ENCODE data around the gene ADCY4. TPM values are rescaled to one million over a fixed set of nuclear protein-coding genes. Genes with fewer than 3 reads are reported as not detected.

ADCY4 gene
- total RNA-seq, 2 experiments from 2014 or later: 1.4 to 1.8 TPM

DNA sequence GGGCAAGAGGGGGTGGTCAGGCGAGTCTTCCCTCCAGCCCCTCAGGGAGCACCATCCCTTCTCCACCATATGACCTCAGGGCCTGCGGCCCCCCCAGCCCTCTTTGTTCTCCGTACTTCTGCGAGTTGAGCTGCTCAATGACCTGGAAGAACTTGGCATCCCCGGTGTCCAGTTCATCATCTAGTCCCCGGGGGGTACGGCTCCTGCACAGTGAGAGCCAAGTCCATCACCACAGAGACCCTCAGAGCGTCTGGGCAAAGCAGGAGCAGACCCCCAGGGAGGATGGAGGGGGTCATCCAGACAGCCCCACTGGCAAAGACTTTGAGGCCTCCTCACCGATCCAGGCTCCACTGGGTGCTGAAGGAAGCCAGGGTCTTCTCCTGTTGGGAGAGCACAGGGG is 8.9 kb downstream of the ADCY4 start:
- Mint-ChIP-seq H3K27ac (no peak overlapping the region), H3K27me3 (peaks cover 8% of the 10 kb centered on the region), H3K36me3 (ENCODE audit: low read depth) (no peaks in the 10 kb centered on the region), H3K4me3 (no peak overlapping the region), H3K9me3 (ENCODE audit: low read depth) (no peaks in the 10 kb centered on the region), H3K4me1 (peaks cover 4% of the 10 kb centered on the region)
- ChIA-PET CTCF (interaction anchor here (1.2 to 1.6 kb wide), 2 partner anchors 16 to 83 kb away, joined by 3 to 4 read pairs; partner anchors contain the start of gene TINF2), POLR2A (no interaction called here)
- DNase-seq (no peak), ATAC-seq (no peak)
- intact Hi-C loops (cut with DNase I, micrococcal nuclease): no loop called here

DNA sequence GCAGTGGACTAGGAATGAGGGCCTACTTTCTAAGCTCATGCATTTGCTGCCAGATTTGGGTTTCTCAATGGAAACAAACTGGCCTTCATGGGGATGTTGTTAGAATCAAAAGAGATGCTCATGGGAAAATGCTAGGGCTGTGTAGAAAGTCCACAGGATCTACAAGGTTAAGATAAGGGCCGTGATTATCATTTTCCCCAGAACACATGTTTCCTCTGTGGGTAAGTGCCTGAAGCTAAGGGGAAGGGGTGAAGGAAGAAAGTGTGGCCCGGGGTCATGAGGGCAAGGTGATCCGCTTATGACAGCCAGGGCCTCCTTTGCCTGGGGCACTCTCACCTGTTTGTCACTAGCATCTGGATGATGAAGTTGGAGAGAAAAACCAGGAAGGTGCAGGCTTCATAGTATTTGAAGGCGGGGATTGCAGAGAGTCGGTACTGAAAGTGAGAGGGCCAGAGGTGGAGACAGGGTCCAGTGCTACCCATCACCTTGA is 9.8 kb downstream of the ADCY4 start:
- no peak for DNase-seq
- ATAC-seq: no peak
- Mint-ChIP-seq H3K4me1 (peaks cover 4% of the 10 kb centered on the region), H3K9me3 (ENCODE audit: low read depth) (no peaks in the 10 kb centered on the region), H3K27ac (no peak overlapping the region), H3K4me3 (no peak overlapping the region), H3K27me3 (peaks cover 2% of the 10 kb centered on the region), H3K36me3 (ENCODE audit: low read depth) (no peaks in the 10 kb centered on the region)
- CTCF ChIA-PET: interaction anchor here (0.6 to 2.4 kb wide), 6 partner anchors 8 to 214 kb away, joined by 3 to 11 read pairs (median 4); partner anchors contain the start of gene CIDEB
- intact Hi-C loops (cut with DNase I, micrococcal nuclease): no loop called here
- POLR2A ChIA-PET: no interaction called here

DNA sequence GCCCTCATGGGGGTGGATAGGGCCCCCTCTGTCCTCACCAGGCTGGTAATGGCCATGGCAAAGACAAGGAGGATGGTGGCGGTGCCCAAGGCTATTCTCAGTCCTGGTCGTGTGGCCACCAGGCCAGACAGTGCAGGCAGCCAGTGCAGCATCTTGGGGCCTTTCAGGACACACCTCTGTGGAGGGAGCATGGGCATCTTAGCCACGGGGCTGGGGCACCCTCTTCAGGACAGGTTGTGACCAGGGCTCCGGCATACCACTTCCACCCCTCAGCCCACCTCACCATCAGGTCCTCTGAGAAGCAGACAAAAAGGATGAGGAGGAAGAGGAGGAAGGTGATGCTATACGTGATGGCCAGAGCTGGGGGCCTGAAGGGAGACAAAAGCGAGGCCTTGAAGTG is 10.8 kb downstream of the ADCY4 start:
- POLR2A ChIA-PET: no interaction called here
- peaks cover 2% of the 10 kb centered on the region for H3K27me3 Mint-ChIP-seq

DNA sequence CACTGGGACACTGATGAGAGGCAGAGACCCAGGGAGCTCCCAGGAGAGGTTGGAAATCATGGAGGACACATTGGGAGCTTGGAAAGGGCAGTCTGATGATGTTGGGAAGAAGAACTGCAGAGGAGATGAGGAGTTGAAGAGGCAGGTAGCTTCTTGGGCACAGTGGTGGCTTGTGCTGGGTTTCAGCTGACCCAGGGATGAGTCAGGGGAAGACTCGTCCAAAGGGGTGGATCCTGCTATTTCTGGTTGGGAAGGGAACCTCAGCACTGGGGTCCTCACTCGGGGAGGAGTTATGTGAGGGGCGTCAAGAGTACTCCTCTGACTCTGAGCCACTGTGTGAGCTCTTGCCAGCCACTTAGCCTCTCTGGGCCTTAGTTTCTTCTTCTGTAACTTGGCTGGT is 11.5 kb downstream of the ADCY4 start:
- no peaks in the 10 kb centered on the region for H3K9me3 Mint-ChIP-seq (ENCODE audit: low read depth)
- CTCF ChIA-PET: interaction anchor here (0.6 to 2.4 kb wide), 6 partner anchors 14 to 420 kb away, joined by 3 to 11 read pairs (median 3); partner anchors contain the start of gene LTB4R2
- no peak overlapping the region for H3K27ac Mint-ChIP-seq
- peaks cover 4% of the 10 kb centered on the region for H3K4me1 Mint-ChIP-seq
- intact Hi-C loops (cut with DNase I, micrococcal nuclease): no loop called here
- H3K27me3 Mint-ChIP-seq: peaks cover 2% of the 10 kb centered on the region
- no peaks in the 10 kb centered on the region for H3K36me3 Mint-ChIP-seq (ENCODE audit: low read depth)
- POLR2A ChIA-PET: no interaction called here
- no peak for DNase-seq
- no peak overlapping the region for H3K4me3 Mint-ChIP-seq
- no peak for ATAC-seq

More for the DNA sequence above, 10.8 kb downstream of the ADCY4 start:
- H3K36me3 Mint-ChIP-seq (ENCODE audit: low read depth): no peaks in the 10 kb centered on the region
- H3K4me1 Mint-ChIP-seq: peaks cover 4% of the 10 kb centered on the region
- H3K9me3 Mint-ChIP-seq (ENCODE audit: low read depth): no peaks in the 10 kb centered on the region
- DNase-seq (no peak), ATAC-seq (no peak)
- CTCF ChIA-PET: interaction anchor here (1.0 to 2.4 kb wide), 2 partner anchors 14 to 107 kb away, joined by 3 to 11 read pairs; partner anchors contain the start of gene LTB4R2
- intact Hi-C loops (cut with DNase I, micrococcal nuclease): no loop called here
- H3K27ac Mint-ChIP-seq: no peak overlapping the region
- H3K4me3 Mint-ChIP-seq: no peak overlapping the region

DNA sequence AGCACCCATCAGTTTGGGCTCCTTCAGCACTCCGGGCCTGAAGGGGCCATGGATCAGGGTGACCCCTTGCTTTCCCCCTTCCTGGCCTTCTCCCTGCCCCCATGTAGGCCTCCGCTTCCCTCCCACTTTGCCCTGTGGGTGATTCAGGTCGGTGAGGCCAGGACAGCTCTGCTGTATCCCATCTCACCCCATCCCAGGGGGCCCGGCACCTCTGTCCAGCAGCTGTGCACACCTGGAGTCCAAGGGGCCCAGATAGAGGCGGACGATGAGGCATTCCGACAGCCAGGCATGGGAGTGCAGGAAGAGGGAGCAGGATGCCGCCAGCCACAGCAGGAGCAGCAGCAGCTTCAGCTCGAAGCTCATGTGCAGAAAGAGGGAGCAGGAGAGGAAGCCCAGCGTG is 12.2 kb downstream of the ADCY4 start:
- ChIA-PET POLR2A (no interaction called here), CTCF (interaction anchor here (1.0 to 5.5 kb wide), 4 partner anchors 10 to 74 kb away, joined by 3 to 40 read pairs (median 4); partner anchors contain the start of genes CIDEB and LTB4R2)
- ATAC-seq (no peak), DNase-seq (no peak)
- H3K4me3 Mint-ChIP-seq: no peak overlapping the region
- H3K36me3 Mint-ChIP-seq (ENCODE audit: low read depth): no peaks in the 10 kb centered on the region
- H3K27me3 Mint-ChIP-seq: peaks cover 2% of the 10 kb centered on the region
- H3K4me1 Mint-ChIP-seq: peaks cover 8% of the 10 kb centered on the region
- no peaks in the 10 kb centered on the region for H3K9me3 Mint-ChIP-seq (ENCODE audit: low read depth)
- no peak overlapping the region for H3K27ac Mint-ChIP-seq
- intact Hi-C loops (cut with DNase I, micrococcal nuclease): no loop called here

DNA sequence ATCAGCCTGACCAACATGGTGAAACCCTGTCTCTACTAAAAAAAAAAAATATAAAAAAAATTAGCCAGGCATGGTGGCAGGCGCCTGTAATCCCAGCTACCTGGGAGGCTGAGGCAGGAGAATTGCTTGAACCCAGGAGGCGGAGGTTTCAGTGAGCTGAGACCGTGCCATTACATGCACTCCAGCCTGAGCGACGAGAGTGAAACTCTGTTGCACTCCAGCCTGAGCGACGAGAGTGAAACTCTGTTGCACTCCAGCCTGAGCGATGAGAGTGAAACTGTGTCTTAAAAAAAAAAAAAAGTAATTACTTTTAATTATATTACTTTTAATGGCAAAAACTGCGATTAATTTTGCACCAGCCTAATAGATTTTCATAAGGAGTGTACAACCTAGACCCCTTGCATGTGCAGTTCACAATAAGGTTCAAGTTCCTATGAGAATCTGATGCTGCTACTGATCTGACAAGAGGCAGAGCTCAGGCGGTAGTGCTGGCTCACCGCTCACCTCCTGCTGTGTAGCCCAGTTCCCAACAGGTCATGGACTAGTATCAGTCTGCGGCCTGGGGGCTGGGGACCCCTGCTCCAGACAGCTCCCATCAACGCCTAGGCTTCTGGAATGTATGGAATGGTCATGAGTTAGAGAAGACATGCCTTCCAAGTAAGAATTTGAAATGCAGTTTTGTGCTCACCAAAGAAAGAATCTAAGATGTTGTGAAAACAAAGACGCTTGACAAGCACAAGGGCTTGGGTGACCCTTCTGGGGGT is 13.5 kb downstream of the ADCY4 start:
- Mint-ChIP-seq H3K27me3 (peaks cover 2% of the 10 kb centered on the region), H3K9me3 (ENCODE audit: low read depth) (no peaks in the 10 kb centered on the region), H3K27ac (no peak overlapping the region), H3K4me3 (no peak overlapping the region), H3K4me1 (peaks cover 14% of the 10 kb centered on the region), H3K36me3 (ENCODE audit: low read depth) (peaks cover 1% of the 10 kb centered on the region)
- no peak for DNase-seq
- POLR2A ChIA-PET: no interaction called here
- CTCF ChIA-PET: interaction anchor here (0.6 to 5.5 kb wide), 4 partner anchors 11 to 1236 kb away, joined by 3 to 40 read pairs (median 5); partner anchors contain the start of genes CIDEB and LTB4R2
- intact Hi-C loops (cut with DNase I, micrococcal nuclease): no loop called here
- ATAC-seq: no peak

DNA sequence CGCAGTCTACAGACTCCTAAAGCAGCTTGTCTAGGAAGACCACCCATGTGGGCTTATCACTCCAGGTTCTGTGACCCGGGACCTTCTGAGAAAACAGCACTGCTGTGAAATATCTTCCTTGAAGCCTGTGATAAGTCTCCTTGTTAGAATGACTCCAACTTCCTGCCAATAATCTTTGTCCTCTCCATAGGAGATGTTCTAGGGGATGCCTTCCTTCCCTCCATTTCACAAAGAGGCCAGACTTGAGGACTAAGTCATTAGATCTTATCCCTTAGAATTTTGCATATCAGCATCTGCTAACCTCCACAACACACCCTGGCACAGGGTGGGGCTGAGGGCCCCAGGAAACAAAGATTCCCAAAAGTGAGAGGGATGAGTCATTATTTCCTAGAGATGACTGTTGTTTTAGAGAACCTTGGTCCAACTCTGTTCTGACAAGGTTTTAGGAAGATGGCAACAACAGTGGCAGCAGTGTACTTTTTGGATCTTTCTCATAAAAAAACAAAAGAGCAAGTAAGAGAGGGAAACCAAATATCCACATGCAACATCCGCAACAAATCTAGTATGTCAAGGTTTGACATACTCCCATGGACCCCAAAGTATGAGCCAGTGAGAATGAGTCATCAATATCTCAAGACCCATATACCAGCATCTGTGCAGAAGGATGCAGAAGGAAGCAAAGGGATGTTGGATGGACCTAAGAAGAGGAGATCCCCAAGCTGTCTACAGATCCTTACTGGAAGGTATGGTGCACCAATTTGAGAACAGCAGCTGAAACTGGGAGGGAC is 17.5 kb downstream of the ADCY4 start:
- Mint-ChIP-seq H3K9me3 (ENCODE audit: low read depth) (no peaks in the 10 kb centered on the region), H3K27me3 (no peaks in the 10 kb centered on the region), H3K36me3 (ENCODE audit: low read depth) (peaks cover 2% of the 10 kb centered on the region), H3K4me1 (peaks cover 42% of the 10 kb centered on the region), H3K27ac (peak overlapping the region; percentile 35), H3K4me3 (no peak overlapping the region)
- ChIA-PET CTCF (interaction anchor here (0.6 to 5.5 kb wide), 4 partner anchors 9 to 16 kb away, joined by 3 to 40 read pairs (median 8); partner anchors contain the start of genes CIDEB and LTB4R2), POLR2A (no interaction called here)
- DNase-seq (no peak), ATAC-seq (peak; percentile 54)
- intact Hi-C loops (cut with DNase I, micrococcal nuclease): no loop called here

DNA sequence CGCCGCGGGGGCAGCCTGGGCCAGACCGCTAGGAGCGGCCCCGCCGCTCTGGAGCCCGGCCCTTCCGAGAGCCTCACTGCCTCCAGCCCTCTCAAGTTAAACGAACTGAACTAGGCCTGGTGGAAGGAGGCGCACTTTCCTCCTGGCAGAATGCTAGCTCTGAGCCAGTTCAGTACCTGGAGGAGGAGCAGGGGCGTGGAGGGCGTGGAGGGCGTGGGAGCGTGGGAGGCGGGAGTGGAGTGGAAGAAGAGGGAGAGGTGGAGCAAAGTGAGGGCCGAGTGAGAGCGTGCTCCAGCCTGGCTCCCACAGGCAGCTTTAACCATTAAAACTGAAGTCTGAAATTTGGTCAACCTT is 18.3 kb downstream of the ADCY4 start:
- ChIA-PET POLR2A (no interaction called here), CTCF (interaction anchor here (0.9 to 1.3 kb wide), 3 partner anchors 8 to 17 kb away, joined by 3 to 8 read pairs (median 4); partner anchors contain the start of gene CIDEB)
- H3K9me3 Mint-ChIP-seq (ENCODE audit: low read depth): no peaks in the 10 kb centered on the region
- intact Hi-C loops (cut with DNase I, micrococcal nuclease): no loop called here
- H3K4me1 Mint-ChIP-seq: peaks cover 49% of the 10 kb centered on the region
- H3K27ac Mint-ChIP-seq: no peak overlapping the region
- no peak for ATAC-seq
- no peaks in the 10 kb centered on the region for H3K27me3 Mint-ChIP-seq
- H3K36me3 Mint-ChIP-seq (ENCODE audit: low read depth): peaks cover 6% of the 10 kb centered on the region
- H3K4me3 Mint-ChIP-seq: no peak overlapping the region
- no peak for DNase-seq

DNA sequence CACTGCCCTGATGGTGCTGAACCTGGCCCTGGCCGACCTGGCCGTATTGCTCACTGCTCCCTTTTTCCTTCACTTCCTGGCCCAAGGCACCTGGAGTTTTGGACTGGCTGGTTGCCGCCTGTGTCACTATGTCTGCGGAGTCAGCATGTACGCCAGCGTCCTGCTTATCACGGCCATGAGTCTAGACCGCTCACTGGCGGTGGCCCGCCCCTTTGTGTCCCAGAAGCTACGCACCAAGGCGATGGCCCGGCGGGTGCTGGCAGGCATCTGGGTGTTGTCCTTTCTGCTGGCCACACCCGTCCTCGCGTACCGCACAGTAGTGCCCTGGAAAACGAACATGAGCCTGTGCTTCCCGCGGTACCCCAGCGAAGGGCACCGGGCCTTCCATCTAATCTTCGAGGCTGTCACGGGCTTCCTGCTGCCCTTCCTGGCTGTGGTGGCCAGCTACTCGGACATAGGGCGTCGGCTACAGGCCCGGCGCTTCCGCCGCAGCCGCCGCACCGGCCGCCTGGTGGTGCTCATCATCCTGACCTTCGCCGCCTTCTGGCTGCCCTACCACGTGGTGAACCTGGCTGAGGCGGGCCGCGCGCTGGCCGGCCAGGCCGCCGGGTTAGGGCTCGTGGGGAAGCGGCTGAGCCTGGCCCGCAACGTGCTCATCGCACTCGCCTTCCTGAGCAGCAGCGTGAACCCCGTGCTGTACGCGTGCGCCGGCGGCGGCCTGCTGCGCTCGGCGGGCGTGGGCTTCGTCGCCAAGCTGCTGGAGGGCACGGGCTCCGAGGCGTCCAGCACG is 18.9 kb downstream of the ADCY4 start:
- ATAC-seq (no peak), DNase-seq (no peak)
- Mint-ChIP-seq H3K27me3 (no peaks in the 10 kb centered on the region), H3K27ac (no peak overlapping the region), H3K9me3 (ENCODE audit: low read depth) (no peaks in the 10 kb centered on the region), H3K36me3 (ENCODE audit: low read depth) (peaks cover 6% of the 10 kb centered on the region), H3K4me3 (no peak overlapping the region), H3K4me1 (peaks cover 49% of the 10 kb centered on the region)
- ChIA-PET CTCF (interaction anchor here (0.9 to 10.7 kb wide), 4 partner anchors 8 to 18 kb away, joined by 3 to 120 read pairs (median 6); partner anchors contain the start of genes CIDEB, DHRS1 and NOP9), POLR2A (no interaction called here)
- intact Hi-C loops (cut with DNase I, micrococcal nuclease): no loop called here

DNA sequence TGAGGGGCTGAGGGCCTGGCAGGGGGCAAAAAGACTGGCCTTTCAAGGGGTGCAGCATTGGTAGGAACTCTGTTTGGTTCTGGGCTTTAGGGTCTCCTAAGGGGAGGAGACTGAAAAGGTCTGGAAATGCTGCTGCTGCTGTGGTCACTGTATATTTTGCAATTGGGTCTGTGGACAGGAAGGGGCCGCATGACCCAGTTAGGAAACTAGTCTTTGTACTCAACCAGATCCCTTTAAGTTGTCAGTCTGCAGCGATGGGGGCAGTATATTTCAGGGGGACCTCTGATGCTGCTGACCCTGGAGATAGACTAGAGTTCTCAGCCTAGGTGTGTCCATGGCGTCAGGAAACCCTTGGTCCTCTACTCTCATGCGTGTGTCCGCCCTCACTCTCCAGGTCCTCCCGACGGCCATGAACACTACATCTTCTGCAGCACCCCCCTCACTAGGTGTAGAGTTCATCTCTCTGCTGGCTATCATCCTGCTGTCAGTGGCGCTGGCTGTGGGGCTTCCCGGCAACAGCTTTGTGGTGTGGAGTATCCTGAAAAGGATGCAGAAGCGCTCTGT is 19.5 kb downstream of the ADCY4 start:
- Mint-ChIP-seq H3K27ac (no peak overlapping the region), H3K4me1 (peaks cover 51% of the 10 kb centered on the region), H3K36me3 (ENCODE audit: low read depth) (peaks cover 6% of the 10 kb centered on the region), H3K9me3 (ENCODE audit: low read depth) (no peaks in the 10 kb centered on the region), H3K4me3 (no peak overlapping the region), H3K27me3 (no peaks in the 10 kb centered on the region)
- ATAC-seq (no peak), DNase-seq (no peak)
- CTCF ChIA-PET: interaction anchor here (0.9 to 10.7 kb wide), 3 partner anchors 12 to 18 kb away, joined by 3 to 120 read pairs (median 8); partner anchors contain the start of genes DHRS1 and NOP9
- POLR2A ChIA-PET: no interaction called here
- intact Hi-C loops (cut with DNase I, micrococcal nuclease): no loop called here
